ENCODE data around the gene MAP3K8. TPM values are rescaled to one million over a fixed set of nuclear protein-coding genes. Genes with fewer than 3 reads are reported as not detected.

The MAP3K8 gene
- total and polyA plus RNA-seq, 2 of the 8 experiments (the other 6 are each of a cell fraction or from before 2014, with no cell fraction given) = 5.6 to 6.0 TPM

DNA sequence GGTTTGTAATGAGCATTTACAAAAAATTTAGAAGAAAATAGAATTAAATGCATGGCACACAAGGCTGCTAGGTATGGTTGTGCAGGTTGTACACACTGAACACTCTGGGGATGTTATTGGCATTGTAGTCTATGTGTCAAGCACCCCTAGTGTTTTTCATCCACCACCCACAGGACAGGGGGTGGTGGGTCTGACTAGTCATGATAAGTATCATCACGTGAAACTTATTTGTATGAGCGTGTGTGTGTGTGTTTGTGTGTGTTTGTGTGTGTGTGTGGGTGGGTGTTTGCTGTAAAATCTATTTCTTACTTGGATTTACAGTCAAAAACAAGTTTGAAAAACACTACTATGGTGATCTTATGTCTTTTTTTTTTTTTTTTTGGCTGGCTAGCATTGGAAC is 66.5 kb downstream of the MAP3K8 start:
- no peaks in the 10 kb centered on the region for H4K20me1 ChIP-seq (replicated peaks in 1 of 2; ENCODE audit: control insufficient read depth in 1 of 2, insufficient read depth in 2 of 2, low read length in 2 of 2)
- peaks cover 0 to 2% (median 0%) of the 10 kb centered on the region in 4 experiments; a peak in 3 of 7 replicates for H3K4me1 ChIP-seq (replicated peaks in 1 of 4; ENCODE audit: control insufficient read depth in 3 of 4, insufficient read depth in 4 of 4, low read length in 3 of 4)
- WGBS, 2 experiments (ENCODE audit: extremely low coverage in 1 of 2, insufficient coverage in 1 of 2, insufficient read length in 1 of 2, insufficient replicate concordance in 2 of 2, low coverage in 1 of 2, low lambda C conversion rate in 2 of 2, missing lambda C conversion rate in 1 of 2) = 87% methylated on average over 2 of the region's 2 CpGs; no CpG with 5 or more reads in 1 of the 2 experiments
- H2BK5ac ChIP-seq (ENCODE audit: low read depth, low read length) = no peak overlapping the region
- H4K5ac ChIP-seq (ENCODE audit: insufficient read length, low read depth, low read length) = no peak overlapping the region
- no peaks in the 10 kb centered on the region for H3K79me2 ChIP-seq (ENCODE audit: control insufficient read depth in 1 of 2, insufficient read depth in 2 of 2, low read length in 2 of 2)
- H4K8ac ChIP-seq (ENCODE audit: extremely low read depth, insufficient read depth, low read length) = no peak overlapping the region
- no peak overlapping the region for H3K18ac ChIP-seq (ENCODE audit: extremely low read depth, low read length)
- no peak overlapping the region for H3K4me2 ChIP-seq (ENCODE audit: insufficient read depth in 1 of 2, low read depth in 2 of 2, low read length in 2 of 2)
- H2AK5ac ChIP-seq (ENCODE audit: low read depth, low read length) = no peak overlapping the region
- H2BK20ac ChIP-seq (ENCODE audit: low read length) = no peak overlapping the region
- no peak overlapping the region for H3K14ac ChIP-seq (ENCODE audit: insufficient read length)
- H3K27me3 ChIP-seq (replicated peaks in 1 of 4; ENCODE audit: control insufficient read depth in 3 of 4, extremely low read depth in 1 of 4, insufficient read depth in 3 of 4, low read length in 3 of 4) = no peaks in the 10 kb centered on the region
- H3K9me3 ChIP-seq (ENCODE audit: insufficient read depth in 2 of 2, low read depth in 1 of 2, low read length in 1 of 2) = no peaks in the 10 kb centered on the region
- no peak overlapping the region for H2BK120ac ChIP-seq (replicated peaks; ENCODE audit: low read depth, low read length)
- H4K91ac ChIP-seq (replicated peaks; ENCODE audit: insufficient read length, low read length) = no peak overlapping the region
- DNase-seq (ENCODE audit: low read depth in 1 of 2, low spot score in 2 of 2) = no peak
- H3K4me3 ChIP-seq (ENCODE audit: extremely low read depth in 1 of 4, insufficient read depth in 2 of 4, low read depth in 3 of 4, low read length in 4 of 4) = no peak overlapping the region
- ChIA-PET POLR2A (ENCODE audit: partially characterized antibody) (no interaction called here), CTCF (ENCODE audit: partially characterized antibody) (interaction anchor here (0.9 to 1.6 kb wide), 2 partner anchors 9 to 13 kb away, joined by 3 read pairs; no protein-coding TSS in a partner anchor)
- no peak overlapping the region for H3K4ac ChIP-seq (replicated peaks; ENCODE audit: insufficient read length, low read depth, low read length)
- H2BK15ac ChIP-seq (ENCODE audit: low read length) = no peak overlapping the region
- no peak overlapping the region for H3K27ac ChIP-seq (ENCODE audit: low read depth, low read length)
- H3K23ac ChIP-seq (ENCODE audit: insufficient read length) = no peak overlapping the region
- FAIRE-seq = no peak
- H3K9ac ChIP-seq (replicated peaks in 1 of 4; ENCODE audit: extremely low read depth in 1 of 4, low read depth in 3 of 4, low read length in 3 of 4) = no peak overlapping the region
- H3K56ac ChIP-seq (replicated peaks; ENCODE audit: insufficient read length, low read depth, low read length) = no peak overlapping the region
- no peak overlapping the region for H2BK12ac ChIP-seq (ENCODE audit: low read depth, low read length)
- no peaks in the 10 kb centered on the region for H3K23me2 ChIP-seq (ENCODE audit: low read depth, low read length)
- H3K36me3 ChIP-seq (ENCODE audit: control insufficient read depth in 2 of 4, insufficient read depth in 4 of 4, low read length in 3 of 4) = no peaks in the 10 kb centered on the region
- H2AFZ ChIP-seq (ENCODE audit: low read length) = no peak overlapping the region
- H3K79me1 ChIP-seq (ENCODE audit: low read depth, low read length) = no peaks in the 10 kb centered on the region
- TF ChIP-seq EZH2 (IDR thresholded peaks at IDR 0.05; ENCODE audit: low read depth, low read length, severe bottlenecking) = no peak
- no peak for TF ChIP-seq CREB1 (IDR thresholded peaks at IDR 0.05)
- no peak for TF ChIP-seq EGR1 (IDR thresholded peaks at IDR 0.05; ENCODE audit: borderline replicate concordance, low read depth, low read length)
- no peak for TF ChIP-seq GABPA (IDR thresholded peaks at IDR 0.05; ENCODE audit: borderline replicate concordance, insufficient read depth, low read length)
- TF ChIP-seq BRCA1 (IDR thresholded peaks at IDR 0.05; ENCODE audit: low read depth, low read length) = no peak
- TF ChIP-seq ATF3 (IDR thresholded peaks at IDR 0.05; ENCODE audit: insufficient read depth, low read depth, low read length) = no peak
- TF ChIP-seq CBX5 (IDR thresholded peaks at IDR 0.05; ENCODE audit: low read depth, low read length) = no peak
- TF ChIP-seq TAF1 (IDR thresholded peaks at IDR 0.05; ENCODE audit: low read depth, low read length) = no peak
- TF ChIP-seq SIX5 (IDR thresholded peaks at IDR 0.05; ENCODE audit: low read depth, low read length) = no peak
- no peak for TF ChIP-seq CHD2 (IDR thresholded peaks at IDR 0.05; ENCODE audit: low read length)
- no peak for TF ChIP-seq RAD21 (IDR thresholded peaks at IDR 0.05 in 1 of 2, conservative IDR thresholded peaks at IDR 0.05 in 1 of 2; ENCODE audit: low read depth in 2 of 2, low read length in 2 of 2)
- no peak for TF ChIP-seq USF2 (IDR thresholded peaks at IDR 0.05; ENCODE audit: low read length)
- no peak for TF ChIP-seq PHF8 (conservative IDR thresholded peaks at IDR 0.05; ENCODE audit: low read depth, low read length)

Measured in H1 (cell line).